ENCODE measurements around the gene NKPD1.

DNA sequence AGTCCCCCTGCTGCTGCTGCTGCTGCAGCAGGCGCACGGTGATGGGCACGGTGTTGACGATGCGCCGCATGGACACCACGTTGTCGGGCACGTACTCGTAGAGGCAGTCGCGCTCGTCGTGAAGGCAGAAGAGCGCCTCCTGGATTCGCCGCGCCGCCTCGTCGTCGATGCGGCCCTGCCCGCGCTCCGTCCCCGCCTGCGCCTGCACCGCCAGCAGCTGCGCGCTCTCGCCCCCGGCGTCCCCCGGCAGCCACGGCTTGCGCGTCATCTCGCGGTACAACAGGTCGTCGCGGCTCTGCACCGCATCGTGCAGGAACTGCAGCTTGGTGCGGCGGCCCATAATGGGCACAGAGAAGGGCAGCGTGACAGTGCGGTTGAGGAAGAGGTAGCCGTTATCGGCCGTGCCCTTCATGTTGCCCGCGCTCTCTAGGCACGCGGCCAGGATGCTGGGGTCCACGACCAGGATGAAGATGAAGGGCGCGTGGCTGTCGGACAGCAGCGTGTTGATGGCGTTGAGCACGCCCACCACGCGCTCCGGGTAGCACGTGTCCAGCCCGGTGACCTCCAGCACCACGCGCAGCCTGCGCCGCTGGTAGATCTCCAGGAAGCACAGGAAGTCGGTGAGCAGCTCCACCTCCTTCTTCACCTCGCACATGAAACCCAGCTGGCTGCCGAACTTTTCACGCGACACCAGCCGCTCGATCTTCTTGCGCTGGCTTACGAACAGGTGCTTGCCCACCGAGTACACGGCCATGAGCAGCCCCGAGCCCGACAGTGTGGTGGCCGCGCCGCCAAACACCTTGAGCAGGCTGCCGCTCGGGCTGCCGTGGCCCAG lies 8.1 kb downstream of the NKPD1 start:
- TF ChIP-seq, protein P1, sequence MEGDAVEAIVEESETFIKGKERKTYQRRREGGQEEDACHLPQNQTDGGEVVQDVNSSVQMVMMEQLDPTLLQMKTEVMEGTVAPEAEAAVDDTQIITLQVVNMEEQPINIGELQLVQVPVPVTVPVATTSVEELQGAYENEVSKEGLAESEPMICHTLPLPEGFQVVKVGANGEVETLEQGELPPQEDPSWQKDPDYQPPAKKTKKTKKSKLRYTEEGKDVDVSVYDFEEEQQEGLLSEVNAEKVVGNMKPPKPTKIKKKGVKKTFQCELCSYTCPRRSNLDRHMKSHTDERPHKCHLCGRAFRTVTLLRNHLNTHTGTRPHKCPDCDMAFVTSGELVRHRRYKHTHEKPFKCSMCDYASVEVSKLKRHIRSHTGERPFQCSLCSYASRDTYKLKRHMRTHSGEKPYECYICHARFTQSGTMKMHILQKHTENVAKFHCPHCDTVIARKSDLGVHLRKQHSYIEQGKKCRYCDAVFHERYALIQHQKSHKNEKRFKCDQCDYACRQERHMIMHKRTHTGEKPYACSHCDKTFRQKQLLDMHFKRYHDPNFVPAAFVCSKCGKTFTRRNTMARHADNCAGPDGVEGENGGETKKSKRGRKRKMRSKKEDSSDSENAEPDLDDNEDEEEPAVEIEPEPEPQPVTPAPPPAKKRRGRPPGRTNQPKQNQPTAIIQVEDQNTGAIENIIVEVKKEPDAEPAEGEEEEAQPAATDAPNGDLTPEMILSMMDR (IDR thresholded peaks at IDR 0.05) = no peak
- TF ChIP-seq POLR2A (IDR thresholded peaks at IDR 0.05) = no peak
